ENCODE results near the gene TPCN2.

TPCN2 gene

GRCh38 chr11:69010361-69010891 is 38.3 kb upstream of the TPCN2 start:
- DNase-seq (ENCODE audit: low read depth in 2 of 2, low spot score in 1 of 2) = no peak

GRCh38 chr11:69010964-69011623 is 37.6 kb upstream of the TPCN2 start:
- DNase-seq (ENCODE audit: low read depth in 2 of 2, low spot score in 1 of 2) = no peak

- no peak for DNase-seq (ENCODE audit: low read depth in 2 of 2, low spot score in 1 of 2)
Observed at GRCh38 chr11:69011624-69012091, 37.1 kb upstream of the TPCN2 start.

- no peak for DNase-seq (ENCODE audit: low read depth in 2 of 2, low spot score in 1 of 2)
Observed at GRCh38 chr11:69012092-69013008, 36.4 kb upstream of the TPCN2 start.

GRCh38 chr11:69013009-69013951 is 35.5 kb upstream of the TPCN2 start, which contains the start of gene MRGPRF:
TSS of gene MRGPRF (minus strand) at chr11:69013246. CDS start at chr11:69009901, 3,345 bp downstream.
- no peak for DNase-seq (ENCODE audit: low read depth in 2 of 2, low spot score in 1 of 2)

GRCh38 chr11:69014084-69014851 is 34.5 kb upstream of the TPCN2 start:
- DNase-seq (ENCODE audit: low read depth in 2 of 2, low spot score in 1 of 2) = no peak

GRCh38 chr11:69014898-69015549 is 33.7 kb upstream of the TPCN2 start:
- DNase-seq (ENCODE audit: low read depth in 2 of 2, low spot score in 1 of 2) = no peak

GRCh38 chr11:69017951-69018350 is 30.8 kb upstream of the TPCN2 start:
- DNase-seq (ENCODE audit: low read depth in 2 of 2, low spot score in 1 of 2) = no peak

GRCh38 chr11:69018924-69019323 is 29.8 kb upstream of the TPCN2 start:
- DNase-seq (ENCODE audit: low read depth in 2 of 2, low spot score in 1 of 2) = no peak

- DNase-seq (ENCODE audit: low read depth in 2 of 2, low spot score in 1 of 2) = no peak
Observed at GRCh38 chr11:69022260-69022659, 26.5 kb upstream of the TPCN2 start.

GRCh38 chr11:69024509-69024908 is 24.2 kb upstream of the TPCN2 start:
- DNase-seq (ENCODE audit: low read depth in 2 of 2, low spot score in 1 of 2) = no peak

- no peak for DNase-seq (ENCODE audit: low read depth in 2 of 2, low spot score in 1 of 2)
Observed at GRCh38 chr11:69027704-69028372, 20.9 kb upstream of the TPCN2 start.

GRCh38 chr11:69030301-69030700 is 18.4 kb upstream of the TPCN2 start:
- DNase-seq (ENCODE audit: low read depth in 2 of 2, low spot score in 1 of 2) = no peak

GRCh38 chr11:69032833-69033232 is 15.9 kb upstream of the TPCN2 start:
- DNase-seq (ENCODE audit: low read depth in 2 of 2, low spot score in 1 of 2) = no peak

- no peak for DNase-seq (ENCODE audit: low read depth in 2 of 2, low spot score in 1 of 2)
Observed at GRCh38 chr11:69033431-69033830, 15.3 kb upstream of the TPCN2 start.

- DNase-seq (ENCODE audit: low read depth in 2 of 2, low spot score in 1 of 2) = no peak
Observed at GRCh38 chr11:69034123-69034867, 14.4 kb upstream of the TPCN2 start.

- DNase-seq (ENCODE audit: low read depth in 2 of 2, low spot score in 1 of 2) = no peak
Observed at GRCh38 chr11:69035150-69035945, 13.4 kb upstream of the TPCN2 start.
